NCI-H2029 (cell line): ENCODE measurements around the gene PDE3A.

Experiments
- DNase-seq: peaks from one replicate; lab custom pipeline; 2025; lab: John Stamatoyannopoulos, UW

The PDE3A gene

DNA sequence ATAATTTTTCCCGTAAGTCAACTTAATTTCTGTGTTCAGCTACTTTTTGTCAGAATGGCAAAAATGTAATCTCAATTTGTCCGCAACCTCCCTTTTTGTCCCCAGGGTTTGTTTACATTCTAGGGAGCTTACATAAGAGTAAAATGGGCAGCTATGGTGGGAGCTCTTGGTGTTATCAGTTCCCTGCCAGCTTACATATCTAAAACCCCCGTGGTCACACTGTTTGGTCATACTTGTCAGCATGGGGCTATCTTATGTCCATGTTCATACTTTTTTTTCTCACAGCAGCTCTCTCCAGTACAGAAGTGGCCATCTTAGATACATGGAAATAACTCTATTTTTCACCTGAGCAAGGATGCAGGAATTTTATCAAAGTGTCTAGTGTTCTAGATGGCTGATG lies 343.5 kb downstream of the PDE3A start:
- DNase-seq = no peak

DNA sequence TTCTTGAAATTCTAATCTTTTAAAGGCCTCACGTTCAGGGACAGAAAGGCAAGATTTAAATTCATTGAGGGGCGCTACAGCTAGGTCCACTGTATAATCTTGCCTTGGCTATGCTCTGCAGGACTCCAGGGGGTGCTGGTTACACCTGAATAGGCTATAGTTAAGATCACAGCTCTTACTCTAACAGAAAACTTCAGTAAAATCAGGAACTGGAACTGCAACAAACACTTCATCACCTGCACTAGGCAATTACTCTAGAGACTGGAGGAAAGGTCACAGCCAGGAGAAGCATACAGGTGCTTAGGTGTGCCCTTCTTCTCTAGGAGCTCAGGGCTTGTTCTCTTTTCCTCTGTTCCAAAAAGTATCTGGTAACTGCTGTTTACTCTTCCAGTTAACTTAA lies 347.7 kb downstream of the PDE3A start:
- no peak for DNase-seq

DNA sequence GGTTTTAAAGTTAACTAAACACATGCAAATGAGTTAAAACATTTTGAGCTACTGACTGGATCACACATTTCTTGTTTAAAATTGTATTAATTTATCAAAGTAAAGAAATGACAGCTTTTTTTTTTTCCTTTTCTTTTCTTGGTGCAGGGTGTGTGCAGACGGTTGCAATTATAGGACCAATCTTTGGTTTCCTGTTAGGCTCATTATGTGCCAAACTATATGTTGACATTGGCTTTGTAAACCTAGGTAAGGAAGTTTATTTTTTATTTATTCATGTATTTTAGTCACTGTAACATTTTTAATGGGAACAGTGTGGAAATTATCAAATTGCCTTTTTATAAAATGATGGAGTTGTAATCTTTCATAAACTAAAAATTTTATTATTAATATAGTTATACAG lies 348.6 kb downstream of the PDE3A start:
- no peak for DNase-seq

- DNase-seq = no peak
Measured at GRCh38 chr12:20718294-20718693, 350.0 kb downstream of the PDE3A start.

DNA sequence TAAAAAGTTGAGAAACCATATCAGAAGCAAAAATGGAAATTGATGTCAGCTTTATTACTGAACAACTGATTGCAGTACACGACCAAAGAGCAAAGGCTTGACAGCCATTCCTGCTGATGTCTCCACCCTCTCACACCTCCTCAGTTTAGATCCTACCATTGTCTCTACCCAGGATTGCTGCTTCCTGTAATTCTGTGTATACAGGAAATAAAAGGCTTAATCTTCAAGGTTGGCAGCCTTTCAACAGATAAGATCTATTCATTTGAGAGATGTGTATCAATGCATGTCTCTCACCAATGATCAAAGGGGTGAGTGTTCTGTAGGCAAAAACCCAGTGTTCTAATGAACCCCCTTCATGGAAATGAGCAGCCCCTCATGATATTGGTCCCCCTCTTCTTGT lies 353.8 kb downstream of the PDE3A start:
- no peak for DNase-seq

DNA sequence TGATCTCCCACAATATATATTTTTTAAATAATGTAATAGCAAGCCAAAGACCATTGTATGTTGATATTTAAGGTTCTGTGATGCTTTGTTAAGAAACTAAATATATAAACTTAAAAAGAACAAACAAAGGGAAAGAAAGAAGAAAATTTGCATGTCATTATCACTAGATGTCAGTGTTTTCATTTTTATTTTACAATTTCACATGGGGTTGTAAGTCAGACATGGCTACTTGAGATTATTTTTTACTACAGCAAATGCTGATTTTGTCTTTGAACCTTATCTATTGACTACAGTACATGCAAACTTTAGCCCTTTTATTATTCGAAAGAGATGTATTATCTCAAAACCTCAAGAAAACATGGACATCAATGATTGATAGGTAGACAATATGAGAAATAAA lies 362.9 kb downstream of the PDE3A start:
- DNase-seq = no peak
